GM23338 (cell line): ENCODE data around the gene FGF5. TPM values are rescaled to one million over a fixed set of nuclear protein-coding genes. Genes with fewer than 3 reads are reported as not detected.

ENCODE experiments used
- ATAC-seq: fragments of 200-7000 bp; cut with Tn5 transposase; 3 replicates; pipeline ENCODE4 v1.9.1; 2020
- DNase-seq: peaks from one replicate; pipeline ENCODE4 v3.0.0-alpha.2; 2015; ENCODE audit warnings: low spot score
- H2AFZ ChIP-seq: fragments of 200-600 bp; sonication (generic); 2 replicates; pipeline ENCODE4 v1.8.0; 2016; ENCODE audit warnings: antibody characterized with exemption, mild to moderate bottlenecking, moderate library complexity
- H3F3A ChIP-seq: fragments of 200-600 bp; sonication (generic); replicated peaks from 2 replicates; pipeline ENCODE4 v1.8.0; 2017; ENCODE audit warnings: antibody characterized with exemption, mixed run types, low read depth
- H3K27ac ChIP-seq: fragments of 200-600 bp; sonication (generic); 2 replicates; pipeline ENCODE4 v1.6.1; 2016; ENCODE audit warnings: low read depth
- H3K27me3 ChIP-seq: fragments of 200-600 bp; sonication (generic); 2 replicates; pipeline ENCODE4 v1.8.0; 2016; ENCODE audit warnings: mild to moderate bottlenecking, mixed run types, moderate library complexity; ENCODE audit not compliant: insufficient read depth
- H3K36me3 ChIP-seq: fragments of 200-600 bp; sonication (generic); 2 replicates; pipeline ENCODE4 v1.8.0; 2016; ENCODE audit warnings: mild to moderate bottlenecking; ENCODE audit not compliant: insufficient read depth
- H3K4me1 ChIP-seq: fragments of 200-600 bp; sonication (generic); 2 replicates; pipeline ENCODE4 v1.8.0; 2016; ENCODE audit warnings: mild to moderate bottlenecking, moderate library complexity; ENCODE audit not compliant: insufficient read depth
- H3K4me2 ChIP-seq: fragments of 200-600 bp; sonication (generic); 2 replicates; pipeline ENCODE4 v1.7.1; 2017; ENCODE audit warnings: mixed run types
- H3K4me3 ChIP-seq: fragments of 200-600 bp; sonication (generic); 2 replicates; pipeline ENCODE4 v1.6.1; 2016; ENCODE audit warnings: mixed run types
- H3K79me2 ChIP-seq: fragments of 200-600 bp; sonication (generic); replicated peaks from 2 replicates; pipeline ENCODE4 v1.8.0; 2017; ENCODE audit warnings: mild to moderate bottlenecking; ENCODE audit not compliant: insufficient read depth
- H3K9me2 ChIP-seq: fragments of 200-600 bp; sonication (generic); 2 replicates; pipeline ENCODE4 v1.8.0; 2017; ENCODE audit not compliant: insufficient read depth
- H4K20me1 ChIP-seq: fragments of 200-600 bp; sonication (generic); replicated peaks from 2 replicates; pipeline ENCODE4 v1.8.0; 2017; ENCODE audit warnings: mild to moderate bottlenecking; ENCODE audit not compliant: insufficient read depth
- H3K27ac Mint-ChIP-seq: 2 replicates; pipeline ENCODE4 v1.8.0; 2020; ENCODE audit warnings: inconsistent platforms, mild to moderate bottlenecking, moderate library complexity, mixed read lengths
- H3K27me3 Mint-ChIP-seq: 3 replicates; pipeline ENCODE4 v1.8.0; 2022; ENCODE audit warnings: low read depth, mild to moderate bottlenecking, moderate library complexity, mixed read lengths, inconsistent platforms; ENCODE audit not compliant: insufficient read depth, poor library complexity
- H3K36me3 Mint-ChIP-seq: 3 replicates; pipeline ENCODE4 v1.8.0; 2021; ENCODE audit warnings: low read depth, mild to moderate bottlenecking, inconsistent platforms, moderate library complexity, mixed read lengths
- H3K4me1 Mint-ChIP-seq: 3 replicates; pipeline ENCODE4 v1.8.0; 2020; ENCODE audit warnings: mild to moderate bottlenecking, inconsistent platforms, mixed read lengths
- H3K4me3 Mint-ChIP-seq: 3 replicates; pipeline ENCODE4 v1.8.0; 2021; ENCODE audit warnings: moderate library complexity, mild to moderate bottlenecking, inconsistent platforms, mixed read lengths
- H3K9me3 Mint-ChIP-seq: 3 replicates; pipeline ENCODE4 v1.8.0; 2020; ENCODE audit warnings: moderate library complexity, mild to moderate bottlenecking, inconsistent platforms, mixed read lengths
- CREB1 ChIP-seq: fragments of 250-450 bp; sonication (Bioruptor Pico); IDR thresholded peaks from 2 replicates; pipeline ENCODE4 v1.5.0; 2020; ENCODE audit warnings: low read depth, mild to moderate bottlenecking, moderate library complexity
- ETS1 ChIP-seq: IDR thresholded peaks from 2 replicates; pipeline ENCODE4 v1.6.1; 2016; ENCODE audit warnings: antibody characterized with exemption
- EZH2phosphoT487 ChIP-seq: fragments of 200-600 bp; sonication (generic); IDR thresholded peaks from one replicate; pipeline ENCODE4 v1.8.1; 2018; ENCODE audit warnings: antibody characterized with exemption; ENCODE audit not compliant: unreplicated experiment
- NANOG ChIP-seq: IDR thresholded peaks from 2 replicates; pipeline ENCODE4 v1.6.1; 2016; ENCODE audit warnings: antibody characterized with exemption, borderline replicate concordance
- POLR2AphosphoS5 ChIP-seq: IDR thresholded peaks from 2 replicates; pipeline ENCODE4 v1.6.1; 2016; ENCODE audit warnings: antibody characterized with exemption, low read depth
- STAT1 ChIP-seq: IDR thresholded peaks from one replicate; pipeline ENCODE4 v1.6.1; 2016; ENCODE audit warnings: antibody characterized with exemption; ENCODE audit not compliant: unreplicated experiment
- ZNF114 ChIP-seq: fragments of 250-450 bp; sonication (Bioruptor Pico); IDR thresholded peaks from 2 replicates; pipeline ENCODE4 v1.5.0; 2020; ENCODE audit warnings: mild to moderate bottlenecking, moderate library complexity
- ZNF331 ChIP-seq: fragments of 250-450 bp; sonication (Bioruptor Pico); IDR thresholded peaks from 2 replicates; pipeline ENCODE4 v1.5.0; 2020; ENCODE audit warnings: low read depth, mild to moderate bottlenecking, moderate library complexity
- polyA plus RNA-seq: library from polyadenylated mRNA; unstranded; fragments of >200 nt; fragmentation: Nextera tagmentation; extraction: Ambion mirVana; gene quantifications from 2 replicates; pipeline ENCODE4 v1.2.1, GENCODE V29; 2016
- total RNA-seq: library from RNA; depleted of rRNA; stranded (reverse); fragments of >200 nt; shearing (Covaris generic); gene quantifications from 2 replicates; pipeline ENCODE4 v1.2.3, GENCODE V29; 2014
- TF ChIP-seq, protein P1 (sequence below): fragments of 250-450 bp; sonication (Bioruptor Pico); IDR thresholded peaks from 2 replicates; pipeline ENCODE4 v1.5.0; 2020; ENCODE audit warnings: mild to moderate bottlenecking, moderate library complexity
- TF ChIP-seq, protein P2 (sequence below): IDR thresholded peaks from one replicate; pipeline ENCODE4 v1.6.1; 2018; ENCODE audit warnings: antibody characterized with exemption; ENCODE audit not compliant: unreplicated experiment

Gene FGF5
- total and polyA plus RNA-seq, 2 experiments from 2014 or later = not detected

- H3K27ac Mint-ChIP-seq = no peak overlapping the region
- Histone ChIP-seq H3K36me3 (no peaks in the 10 kb centered on the region), H3K4me2 (no peak overlapping the region), H3F3A (no peaks in the 10 kb centered on the region), H3K27me3 (peaks cover 30% of the 10 kb centered on the region), H3K27ac (no peak overlapping the region), H3K79me2 (no peaks in the 10 kb centered on the region), H3K9me2 (no peaks in the 10 kb centered on the region), H4K20me1 (no peaks in the 10 kb centered on the region), H2AFZ (no peak overlapping the region), H3K4me3 (no peak overlapping the region), H3K4me1 (no peaks in the 10 kb centered on the region)
- DNase-seq = no peak
- no peak for ATAC-seq
- peaks cover 4% of the 10 kb centered on the region; the same call in 2 of the 3 replicates for H3K4me1 Mint-ChIP-seq
- H3K4me3 Mint-ChIP-seq = no peak overlapping the region
- H3K27me3 Mint-ChIP-seq = no peaks in the 10 kb centered on the region
- TF ChIP-seq NANOG (no peak), EZH2phosphoT487 (no peak)
- TF ChIP-seq, protein P1, sequence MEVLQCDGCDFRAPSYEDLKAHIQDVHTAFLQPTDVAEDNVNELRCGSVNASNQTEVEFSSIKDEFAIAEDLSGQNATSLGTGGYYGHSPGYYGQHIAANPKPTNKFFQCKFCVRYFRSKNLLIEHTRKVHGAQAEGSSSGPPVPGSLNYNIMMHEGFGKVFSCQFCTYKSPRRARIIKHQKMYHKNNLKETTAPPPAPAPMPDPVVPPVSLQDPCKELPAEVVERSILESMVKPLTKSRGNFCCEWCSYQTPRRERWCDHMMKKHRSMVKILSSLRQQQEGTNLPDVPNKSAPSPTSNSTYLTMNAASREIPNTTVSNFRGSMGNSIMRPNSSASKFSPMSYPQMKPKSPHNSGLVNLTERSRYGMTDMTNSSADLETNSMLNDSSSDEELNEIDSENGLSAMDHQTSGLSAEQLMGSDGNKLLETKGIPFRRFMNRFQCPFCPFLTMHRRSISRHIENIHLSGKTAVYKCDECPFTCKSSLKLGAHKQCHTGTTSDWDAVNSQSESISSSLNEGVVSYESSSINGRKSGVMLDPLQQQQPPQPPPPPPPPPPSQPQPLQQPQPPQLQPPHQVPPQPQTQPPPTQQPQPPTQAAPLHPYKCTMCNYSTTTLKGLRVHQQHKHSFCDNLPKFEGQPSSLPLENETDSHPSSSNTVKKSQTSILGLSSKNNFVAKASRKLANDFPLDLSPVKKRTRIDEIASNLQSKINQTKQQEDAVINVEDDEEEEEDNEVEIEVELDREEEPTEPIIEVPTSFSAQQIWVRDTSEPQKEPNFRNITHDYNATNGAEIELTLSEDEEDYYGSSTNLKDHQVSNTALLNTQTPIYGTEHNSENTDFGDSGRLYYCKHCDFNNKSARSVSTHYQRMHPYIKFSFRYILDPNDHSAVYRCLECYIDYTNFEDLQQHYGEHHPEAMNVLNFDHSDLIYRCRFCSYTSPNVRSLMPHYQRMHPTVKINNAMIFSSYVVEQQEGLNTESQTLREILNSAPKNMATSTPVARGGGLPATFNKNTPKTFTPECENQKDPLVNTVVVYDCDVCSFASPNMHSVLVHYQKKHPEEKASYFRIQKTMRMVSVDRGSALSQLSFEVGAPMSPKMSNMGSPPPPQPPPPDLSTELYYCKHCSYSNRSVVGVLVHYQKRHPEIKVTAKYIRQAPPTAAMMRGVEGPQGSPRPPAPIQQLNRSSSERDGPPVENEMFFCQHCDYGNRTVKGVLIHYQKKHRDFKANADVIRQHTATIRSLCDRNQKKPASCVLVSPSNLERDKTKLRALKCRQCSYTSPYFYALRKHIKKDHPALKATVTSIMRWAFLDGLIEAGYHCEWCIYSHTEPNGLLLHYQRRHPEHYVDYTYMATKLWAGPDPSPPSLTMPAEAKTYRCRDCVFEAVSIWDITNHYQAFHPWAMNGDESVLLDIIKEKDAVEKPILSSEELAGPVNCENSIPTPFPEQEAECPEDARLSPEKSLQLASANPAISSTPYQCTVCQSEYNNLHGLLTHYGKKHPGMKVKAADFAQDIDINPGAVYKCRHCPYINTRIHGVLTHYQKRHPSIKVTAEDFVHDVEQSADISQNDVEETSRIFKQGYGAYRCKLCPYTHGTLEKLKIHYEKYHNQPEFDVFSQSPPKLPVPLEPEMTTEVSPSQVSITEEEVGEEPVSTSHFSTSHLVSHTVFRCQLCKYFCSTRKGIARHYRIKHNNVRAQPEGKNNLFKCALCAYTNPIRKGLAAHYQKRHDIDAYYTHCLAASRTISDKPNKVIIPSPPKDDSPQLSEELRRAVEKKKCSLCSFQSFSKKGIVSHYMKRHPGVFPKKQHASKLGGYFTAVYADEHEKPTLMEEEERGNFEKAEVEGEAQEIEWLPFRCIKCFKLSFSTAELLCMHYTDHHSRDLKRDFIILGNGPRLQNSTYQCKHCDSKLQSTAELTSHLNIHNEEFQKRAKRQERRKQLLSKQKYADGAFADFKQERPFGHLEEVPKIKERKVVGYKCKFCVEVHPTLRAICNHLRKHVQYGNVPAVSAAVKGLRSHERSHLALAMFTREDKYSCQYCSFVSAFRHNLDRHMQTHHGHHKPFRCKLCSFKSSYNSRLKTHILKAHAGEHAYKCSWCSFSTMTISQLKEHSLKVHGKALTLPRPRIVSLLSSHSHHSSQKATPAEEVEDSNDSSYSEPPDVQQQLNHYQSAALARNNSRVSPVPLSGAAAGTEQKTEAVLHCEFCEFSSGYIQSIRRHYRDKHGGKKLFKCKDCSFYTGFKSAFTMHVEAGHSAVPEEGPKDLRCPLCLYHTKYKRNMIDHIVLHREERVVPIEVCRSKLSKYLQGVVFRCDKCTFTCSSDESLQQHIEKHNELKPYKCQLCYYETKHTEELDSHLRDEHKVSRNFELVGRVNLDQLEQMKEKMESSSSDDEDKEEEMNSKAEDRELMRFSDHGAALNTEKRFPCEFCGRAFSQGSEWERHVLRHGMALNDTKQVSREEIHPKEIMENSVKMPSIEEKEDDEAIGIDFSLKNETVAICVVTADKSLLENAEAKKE (CRISPR knock-in tag) = no peak
- H3K36me3 Mint-ChIP-seq = no peaks in the 10 kb centered on the region
- H3K9me3 Mint-ChIP-seq = no peaks in the 10 kb centered on the region
These were observed 13.0 kb upstream of the FGF5 start for GRCh38 chr4:80253510-80253909.

DNA sequence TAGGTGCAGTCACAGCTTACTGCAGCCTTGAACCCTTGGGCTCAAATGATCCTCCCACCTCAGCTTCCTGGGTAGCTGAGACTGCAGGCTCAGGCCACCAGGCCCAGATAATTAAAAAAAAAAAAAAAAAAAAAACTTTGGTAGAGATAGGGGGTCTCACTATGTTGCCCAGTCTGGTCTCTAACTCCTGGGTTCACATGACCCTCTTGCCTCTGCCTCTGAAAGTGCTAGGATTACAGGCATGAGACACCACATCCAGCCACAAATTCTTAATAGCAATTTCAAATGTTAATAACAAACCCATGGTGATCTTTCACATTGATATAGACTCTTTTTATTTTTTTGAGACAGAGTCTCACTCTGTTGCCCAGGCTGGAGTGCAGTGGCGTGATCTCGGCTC, 12.3 kb upstream of the FGF5 start:
- no peak overlapping the region for H3K4me3 Mint-ChIP-seq
- H3K79me2 ChIP-seq = no peaks in the 10 kb centered on the region
- no peak overlapping the region for H3K4me3 ChIP-seq
- no peak for ATAC-seq
- H3K9me2 ChIP-seq = no peaks in the 10 kb centered on the region
- H3F3A ChIP-seq = no peaks in the 10 kb centered on the region
- H3K36me3 Mint-ChIP-seq = no peaks in the 10 kb centered on the region
- H3K4me2 ChIP-seq = no peak overlapping the region
- H4K20me1 ChIP-seq = no peaks in the 10 kb centered on the region
- H3K9me3 Mint-ChIP-seq = no peaks in the 10 kb centered on the region
- peaks cover 36% of the 10 kb centered on the region for H3K27me3 ChIP-seq
- H3K36me3 ChIP-seq = no peaks in the 10 kb centered on the region
- H3K27me3 Mint-ChIP-seq = peaks cover 2% of the 10 kb centered on the region
- DNase-seq = no peak
- no peak overlapping the region for H2AFZ ChIP-seq
- H3K4me1 ChIP-seq = peaks cover 5% of the 10 kb centered on the region
- no peak overlapping the region for H3K27ac ChIP-seq
- H3K27ac Mint-ChIP-seq = no peak overlapping the region
- H3K4me1 Mint-ChIP-seq = peaks cover 10% of the 10 kb centered on the region; the same call in 2 of the 3 replicates
- TF ChIP-seq STAT1 (no peak), POLR2AphosphoS5 (no peak), ZNF331 (CRISPR knock-in tag) (no peak), NANOG (no peak), ETS1 (no peak), EZH2phosphoT487 (no peak), CREB1 (no peak), ZNF114 (CRISPR knock-in tag) (no peak)
- TF ChIP-seq, protein P2, sequence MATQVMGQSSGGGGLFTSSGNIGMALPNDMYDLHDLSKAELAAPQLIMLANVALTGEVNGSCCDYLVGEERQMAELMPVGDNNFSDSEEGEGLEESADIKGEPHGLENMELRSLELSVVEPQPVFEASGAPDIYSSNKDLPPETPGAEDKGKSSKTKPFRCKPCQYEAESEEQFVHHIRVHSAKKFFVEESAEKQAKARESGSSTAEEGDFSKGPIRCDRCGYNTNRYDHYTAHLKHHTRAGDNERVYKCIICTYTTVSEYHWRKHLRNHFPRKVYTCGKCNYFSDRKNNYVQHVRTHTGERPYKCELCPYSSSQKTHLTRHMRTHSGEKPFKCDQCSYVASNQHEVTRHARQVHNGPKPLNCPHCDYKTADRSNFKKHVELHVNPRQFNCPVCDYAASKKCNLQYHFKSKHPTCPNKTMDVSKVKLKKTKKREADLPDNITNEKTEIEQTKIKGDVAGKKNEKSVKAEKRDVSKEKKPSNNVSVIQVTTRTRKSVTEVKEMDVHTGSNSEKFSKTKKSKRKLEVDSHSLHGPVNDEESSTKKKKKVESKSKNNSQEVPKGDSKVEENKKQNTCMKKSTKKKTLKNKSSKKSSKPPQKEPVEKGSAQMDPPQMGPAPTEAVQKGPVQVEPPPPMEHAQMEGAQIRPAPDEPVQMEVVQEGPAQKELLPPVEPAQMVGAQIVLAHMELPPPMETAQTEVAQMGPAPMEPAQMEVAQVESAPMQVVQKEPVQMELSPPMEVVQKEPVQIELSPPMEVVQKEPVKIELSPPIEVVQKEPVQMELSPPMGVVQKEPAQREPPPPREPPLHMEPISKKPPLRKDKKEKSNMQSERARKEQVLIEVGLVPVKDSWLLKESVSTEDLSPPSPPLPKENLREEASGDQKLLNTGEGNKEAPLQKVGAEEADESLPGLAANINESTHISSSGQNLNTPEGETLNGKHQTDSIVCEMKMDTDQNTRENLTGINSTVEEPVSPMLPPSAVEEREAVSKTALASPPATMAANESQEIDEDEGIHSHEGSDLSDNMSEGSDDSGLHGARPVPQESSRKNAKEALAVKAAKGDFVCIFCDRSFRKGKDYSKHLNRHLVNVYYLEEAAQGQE = no peak
